ENCODE measurements around the gene PLLP.

The PLLP gene

DNA sequence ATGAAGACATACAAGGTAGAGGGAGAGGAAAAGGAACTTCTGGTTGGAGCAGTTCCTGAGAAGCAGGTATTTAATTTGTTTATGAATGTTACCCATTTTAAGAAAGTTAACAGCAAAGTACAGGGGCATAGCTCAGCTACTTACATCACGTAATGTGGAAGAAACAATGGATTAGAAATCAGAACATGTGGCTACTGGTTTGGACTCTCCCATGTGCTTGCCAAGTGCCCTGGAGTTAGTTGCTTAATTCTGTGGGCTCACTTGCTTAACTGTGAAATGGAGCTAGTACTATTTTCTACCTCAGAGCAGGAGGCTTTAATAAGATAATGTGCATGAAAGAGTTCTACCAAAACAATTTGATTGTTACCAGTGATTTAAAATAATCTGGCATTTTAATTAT, 71.0 kb downstream of the PLLP start:
- no peak for DNase-seq

DNA sequence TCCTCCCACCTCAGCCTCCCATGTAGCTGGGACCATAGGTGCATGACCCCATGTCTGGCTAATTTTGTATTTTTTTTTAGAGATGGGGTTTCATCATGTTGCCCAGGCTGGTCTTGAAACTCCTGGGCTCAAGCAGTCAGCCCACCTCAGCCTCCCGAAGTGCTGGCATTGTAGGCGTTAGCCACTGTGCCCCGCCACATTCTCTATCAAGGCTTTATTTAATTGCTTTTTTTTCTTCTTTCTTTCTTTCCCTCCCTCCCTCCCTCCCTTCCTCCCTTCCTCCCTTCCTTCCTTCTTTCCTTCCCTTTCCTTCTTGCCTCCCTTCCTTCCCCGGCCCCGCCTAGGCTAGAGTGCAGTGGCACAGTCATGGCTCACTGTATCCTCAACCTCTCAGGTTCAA, 74.7 kb downstream of the PLLP start:
- no peak for DNase-seq

DNA sequence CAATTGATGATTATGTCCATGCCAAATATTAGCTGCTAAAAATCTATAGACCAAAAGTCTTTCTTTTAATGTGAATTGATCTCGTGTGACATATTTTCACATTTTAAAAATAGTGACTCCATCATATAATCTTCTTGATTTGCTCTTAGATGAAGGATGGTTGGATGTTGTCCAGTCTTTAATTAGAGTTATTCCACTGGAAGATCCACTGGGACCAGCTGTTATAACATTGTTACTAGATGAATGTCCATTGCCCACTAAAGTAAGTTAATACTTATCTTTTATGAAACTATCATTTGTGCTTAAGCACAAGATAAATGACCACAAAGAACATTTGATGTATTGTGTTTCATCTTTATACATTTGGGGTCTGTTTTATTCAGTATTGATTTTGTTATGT, 75.5 kb downstream of the PLLP start:
- DNase-seq: no peak
